Stromal cell of bone marrow (primary cell): ENCODE data around the gene SRRM4.

ENCODE experiments used
- DNase-seq: peaks from one replicate; pipeline ENCODE4 v3.0.0-alpha.2; 2012; ENCODE audit warnings: low read depth

SRRM4 gene

GRCh38 chr12:119204671-119205285 is 223.4 kb downstream of the SRRM4 start:
- no peak for DNase-seq

GRCh38 chr12:119206348-119207062 is 225.2 kb downstream of the SRRM4 start:
- no peak for DNase-seq

GRCh38 chr12:119207063-119207560 is 225.8 kb downstream of the SRRM4 start:
- DNase-seq: no peak

- peak; percentile 83 for DNase-seq
Measured at GRCh38 chr12:119208626-119209061, 227.3 kb downstream of the SRRM4 start.

DNA sequence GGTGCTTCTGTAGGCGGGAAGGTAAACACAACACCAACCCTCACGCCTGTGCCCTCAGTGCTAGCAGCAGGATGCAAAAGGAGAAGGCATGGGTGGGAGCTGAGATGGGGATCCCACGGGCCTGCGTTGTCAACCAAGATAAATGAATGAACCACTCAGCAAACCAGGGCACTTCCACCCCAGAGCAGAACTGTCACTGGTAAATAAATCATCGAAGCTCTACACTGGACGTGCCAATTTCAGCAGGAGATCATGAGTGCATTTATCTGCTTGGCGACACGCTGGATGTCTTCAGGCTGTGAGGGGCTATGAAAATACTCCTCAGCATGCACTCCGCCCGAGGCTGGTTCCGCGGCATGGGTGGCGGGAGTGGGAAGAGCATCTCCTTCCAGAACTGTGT is 230.5 kb downstream of the SRRM4 start:
- no peak for DNase-seq
